ENCODE measurements around the gene MMP24OS.

GRCh38 chr20:35238735-35239134 lies 39.2 kb downstream of the MMP24OS start:
- TF ChIP-seq SP1 (IDR thresholded peaks at IDR 0.05) (no peak), PKNOX1 (IDR thresholded peaks at IDR 0.05) (no peak), ELF4 (IDR thresholded peaks at IDR 0.05) (no peak), TARDBP (IDR thresholded peaks at IDR 0.05) (no peak), CTBP1 (IDR thresholded peaks at IDR 0.05; ENCODE audit: borderline replicate concordance) (no peak), HDGF (IDR thresholded peaks at IDR 0.05; ENCODE audit: borderline replicate concordance) (no peak)

All from HEK293T (cell line).